Brain microvascular endothelial cell (primary cell): ENCODE measurements around the gene NEFH.

Experiments used
- DNase-seq: peaks from one replicate; pipeline ENCODE4 v3.0.0-alpha.2; 2020
- H3K27ac ChIP-seq: fragments of 250-450 bp; sonication (Bioruptor Pico); 2 replicates; pipeline ENCODE4 v1.5.1; 2020; ENCODE audit warnings: mild to moderate bottlenecking, moderate library complexity
- H3K27me3 ChIP-seq: fragments of 250-450 bp; sonication (Bioruptor Pico); replicated peaks from 2 replicates; pipeline ENCODE4 v1.5.1; 2020; ENCODE audit warnings: mild to moderate bottlenecking
- H3K36me3 ChIP-seq: fragments of 250-450 bp; sonication (Bioruptor Pico); replicated peaks from 2 replicates; pipeline ENCODE4 v1.5.1; 2020; ENCODE audit warnings: mild to moderate bottlenecking
- H3K4me3 ChIP-seq: 2 replicates; pipeline ENCODE4 v1.5.1; 2011; ENCODE audit warnings: low read depth, mild to moderate bottlenecking, control low read depth, low read length, moderate library complexity
- CTCF ChIP-seq: IDR thresholded peaks from 2 replicates; pipeline ENCODE4 v1.5.1; 2011; ENCODE audit warnings: low read depth, mild to moderate bottlenecking, moderate library complexity, low read length, control low read depth, inconsistent platforms; ENCODE audit errors: missing control alignments
- in situ Hi-C: cut with HindIII; loops from 2 replicates; pipeline ENCODE4 v1.10.0; 2017; ENCODE audit warnings: low sequenced_read_pairs, low pct_ligation_motif_present

Gene NEFH

GRCh38 chr22:29520851-29521250 lies 40.8 kb downstream of the NEFH start:
- H3K4me3 ChIP-seq = no peak overlapping the region
- H3K27me3 ChIP-seq = no peaks in the 10 kb centered on the region
- DNase-seq = peak; percentile 79
- peaks cover 79% of the 10 kb centered on the region for H3K36me3 ChIP-seq
- no peak for TF ChIP-seq CTCF
- H3K27ac ChIP-seq = peak overlapping the region; percentile 43
- in situ Hi-C loops = no loop called here

- in situ Hi-C loops = no loop called here
- Histone ChIP-seq H3K4me3 (no peak overlapping the region), H3K36me3 (peaks cover 76% of the 10 kb centered on the region), H3K27ac (peak overlapping the region; percentile 25), H3K27me3 (no peaks in the 10 kb centered on the region)
- DNase-seq = no peak
- TF ChIP-seq CTCF = no peak
Observed at GRCh38 chr22:29521526-29521925, 41.5 kb downstream of the NEFH start.

GRCh38 chr22:29523761-29524160 lies 43.7 kb downstream of the NEFH start:
- Histone ChIP-seq H3K4me3 (no peak overlapping the region), H3K27me3 (no peaks in the 10 kb centered on the region), H3K27ac (no peak overlapping the region), H3K36me3 (peaks cover 72% of the 10 kb centered on the region)
- TF ChIP-seq CTCF = no peak
- in situ Hi-C loops = no loop called here
- no peak for DNase-seq

- DNase-seq = peak; percentile 12
- peaks cover 72% of the 10 kb centered on the region for H3K36me3 ChIP-seq
Observed at GRCh38 chr22:29524442-29525191, 44.6 kb downstream of the NEFH start.

GRCh38 chr22:29528144-29528543 lies 48.1 kb downstream of the NEFH start:
- no peak for TF ChIP-seq CTCF
- in situ Hi-C loops = no loop called here
- Histone ChIP-seq H3K36me3 (peaks cover 86% of the 10 kb centered on the region), H3K27me3 (no peaks in the 10 kb centered on the region), H3K4me3 (no peak overlapping the region), H3K27ac (no peak overlapping the region)
- DNase-seq = no peak

More at GRCh38 chr22:29524442-29525191, 44.6 kb downstream of the NEFH start:
- TF ChIP-seq CTCF = peak; percentile 62
- Histone ChIP-seq H3K27me3 (no peaks in the 10 kb centered on the region), H3K27ac (no peak overlapping the region), H3K4me3 (no peak overlapping the region)
- in situ Hi-C loops = no loop called here

GRCh38 chr22:29530716-29531115 lies 50.7 kb downstream of the NEFH start:
- TF ChIP-seq CTCF = no peak

More at GRCh38 chr22:29530716-29531115, 50.7 kb downstream of the NEFH start:
- no peaks in the 10 kb centered on the region for H3K27me3 ChIP-seq
- peaks cover 79% of the 10 kb centered on the region for H3K36me3 ChIP-seq
- no peak for DNase-seq
- H3K4me3 ChIP-seq = no peak overlapping the region
- in situ Hi-C loops = no loop called here
- no peak overlapping the region for H3K27ac ChIP-seq
